Measurements from ENCODE around the gene PTTG1IP. TPM values are rescaled to one million over a fixed set of nuclear protein-coding genes. Genes with fewer than 3 reads are reported as not detected.

Gene PTTG1IP
- total and polyA plus RNA-seq, 2 donors from 2014 or later, result 187 to 378 TPM

DNA sequence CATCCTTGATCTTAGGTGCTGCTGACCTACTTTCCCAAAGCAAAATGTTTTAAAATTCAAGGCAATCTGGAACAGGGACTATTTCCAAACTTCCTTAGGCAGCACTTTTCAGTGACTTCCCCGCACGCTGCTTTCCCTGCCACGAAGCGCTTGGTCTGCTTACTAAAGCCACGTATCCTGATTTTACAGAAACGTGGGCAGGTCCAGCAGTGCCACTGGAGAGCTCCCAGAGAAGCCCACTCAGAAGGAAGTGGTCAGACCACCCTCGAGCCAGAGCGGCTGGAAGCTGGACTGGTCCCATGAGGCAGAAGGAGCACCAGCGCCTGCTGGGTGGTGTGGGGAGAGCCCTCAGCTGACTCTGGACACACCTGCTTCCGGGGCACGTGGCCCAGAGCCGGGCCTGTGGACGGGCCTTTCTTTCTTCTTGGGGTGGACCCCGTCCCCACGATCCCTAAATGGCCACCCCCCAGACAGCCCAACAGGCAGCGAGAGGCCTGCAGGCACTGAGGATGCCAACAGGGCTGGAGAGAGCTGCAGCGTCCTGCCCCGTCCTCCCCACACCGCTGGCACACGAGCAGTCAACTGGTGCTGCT is 23.2 kb downstream of the PTTG1IP start:
- Histone ChIP-seq H3K27ac (ENCODE audit: low read depth in 2 of 2, low read length in 2 of 2) (no peak overlapping the region), H3K36me3 (ENCODE audit: control insufficient read depth in 2 of 3, insufficient read depth in 3 of 3, low read length in 3 of 3) (peaks cover 0 to 36% (median 25%) of the 10 kb centered on the region in 3 donors), H3K9ac (ENCODE audit: low read length in 3 of 3) (no peak overlapping the region), H3K4me1 (ENCODE audit: control insufficient read depth in 2 of 3, insufficient read depth in 2 of 3, low read depth in 1 of 3, low read length in 3 of 3) (peaks cover 0 to 23% (median 19%) of the 10 kb centered on the region in 3 donors), H3K27me3 (ENCODE audit: control insufficient read depth, insufficient read depth, low read length) (no peaks in the 10 kb centered on the region), H3K9me3 (ENCODE audit: control insufficient read depth in 2 of 3, insufficient read depth in 1 of 3, low read length in 3 of 3) (no peaks in the 10 kb centered on the region), H3K4me3 (ENCODE audit: low read length in 3 of 3) (no peak overlapping the region)
- FAIRE-seq (no peak), DNase-seq (peak in 1 of 5 donors; percentile 70)
- TF ChIP-seq CTCF (IDR thresholded peaks at IDR 0.05; ENCODE audit: borderline replicate concordance, extremely low read depth, insufficient read depth), result no peak
- intact Hi-C loops (cut with DNase I), result no loop called here

DNA sequence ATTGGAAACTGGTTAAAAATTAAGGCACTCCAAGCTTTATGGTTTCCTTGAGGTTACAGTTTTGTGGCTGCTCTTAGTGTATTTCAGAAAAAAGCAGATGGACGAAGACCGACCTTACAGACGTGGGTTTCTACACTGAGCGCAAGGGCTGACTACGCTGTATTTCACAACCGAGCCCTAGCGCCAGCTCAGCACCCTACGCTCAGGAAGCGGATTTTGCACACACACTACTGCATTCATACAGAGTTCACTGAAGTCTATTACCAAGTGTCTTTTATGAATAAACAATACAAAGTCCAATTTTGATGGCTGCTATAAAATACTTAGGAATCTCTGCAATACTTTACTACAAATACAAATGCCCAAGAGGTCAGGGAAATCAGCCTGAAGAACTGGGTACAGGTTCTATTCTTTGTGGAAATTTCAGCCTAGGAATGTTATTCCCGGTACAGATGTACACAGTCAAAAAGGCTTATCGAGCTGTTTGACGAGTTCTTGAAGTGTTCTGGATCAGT is 23.8 kb downstream of the PTTG1IP start:
- no peak for DNase-seq
- Histone ChIP-seq H3K36me3 (ENCODE audit: control insufficient read depth in 2 of 3, insufficient read depth in 3 of 3, low read length in 3 of 3) (peaks cover 0 to 30% (median 19%) of the 10 kb centered on the region in 3 donors), H3K4me1 (ENCODE audit: control insufficient read depth in 2 of 3, insufficient read depth in 2 of 3, low read depth in 1 of 3, low read length in 3 of 3) (peaks cover 0 to 23% (median 19%) of the 10 kb centered on the region in 3 donors), H3K9ac (ENCODE audit: low read length in 3 of 3) (no peak overlapping the region), H3K4me3 (ENCODE audit: low read length in 3 of 3) (no peak overlapping the region), H3K27me3 (ENCODE audit: control insufficient read depth, insufficient read depth, low read length) (no peaks in the 10 kb centered on the region), H3K27ac (ENCODE audit: low read depth in 2 of 2, low read length in 2 of 2) (peak overlapping the region in 1 of 2 donors; percentile 20), H3K9me3 (ENCODE audit: control insufficient read depth in 2 of 3, insufficient read depth in 1 of 3, low read length in 3 of 3) (no peaks in the 10 kb centered on the region)
- FAIRE-seq, result no peak
- intact Hi-C loops (cut with DNase I), result no loop called here
- TF ChIP-seq CTCF (IDR thresholded peaks at IDR 0.05; ENCODE audit: borderline replicate concordance, extremely low read depth, insufficient read depth), result no peak

- DNase-seq (peak in 1 of 5 donors; percentile 69), FAIRE-seq (no peak)
- intact Hi-C loops (cut with DNase I), result no loop called here
- Histone ChIP-seq H3K9me3 (ENCODE audit: control insufficient read depth in 2 of 3, insufficient read depth in 1 of 3, low read length in 3 of 3) (no peaks in the 10 kb centered on the region), H3K27me3 (ENCODE audit: control insufficient read depth, insufficient read depth, low read length) (no peaks in the 10 kb centered on the region), H3K27ac (ENCODE audit: low read depth in 2 of 2, low read length in 2 of 2) (peak overlapping the region in 1 of 2 donors; percentile 20), H3K4me3 (ENCODE audit: low read length in 3 of 3) (no peak overlapping the region), H3K36me3 (ENCODE audit: control insufficient read depth in 2 of 3, insufficient read depth in 3 of 3, low read length in 3 of 3) (peaks cover 0 to 23% (median 16%) of the 10 kb centered on the region in 3 donors), H3K4me1 (ENCODE audit: control insufficient read depth in 2 of 3, insufficient read depth in 2 of 3, low read depth in 1 of 3, low read length in 3 of 3) (peaks cover 0 to 23% (median 19%) of the 10 kb centered on the region in 3 donors), H3K9ac (ENCODE audit: low read length in 3 of 3) (no peak overlapping the region)
- no peak for TF ChIP-seq CTCF (IDR thresholded peaks at IDR 0.05; ENCODE audit: borderline replicate concordance, extremely low read depth, insufficient read depth)
Measured at GRCh38 chr21:44848821-44849521, 24.5 kb downstream of the PTTG1IP start.
